IPS DF 6.9 (cell line): ENCODE measurements around the gene THRB.
"Not testable (repeated sequence)": the region's sequence is repeated elsewhere in the genome, so short reads cannot be mapped to it uniquely, and the experiment has no call there.

Experiments used
- DNase-seq: peaks from one replicate; pipeline ENCODE4 v3.0.0-alpha.2; 2013; ENCODE audit warnings: low read depth, low spot score
- H3K27ac ChIP-seq: one replicate; pipeline ENCODE4 v1.5.1; 2013; ENCODE audit warnings: low read length, control low read depth
- H3K27me3 ChIP-seq: 2 replicates; pipeline ENCODE4 v1.6.1; 2013; ENCODE audit warnings: mild to moderate bottlenecking, low read length; ENCODE audit not compliant: control insufficient read depth, insufficient read depth
- H3K36me3 ChIP-seq: 2 replicates; pipeline ENCODE4 v1.6.1; 2013; ENCODE audit warnings: low read length; ENCODE audit not compliant: control insufficient read depth, insufficient read depth
- H3K4me1 ChIP-seq: 2 replicates; pipeline ENCODE4 v1.6.1; 2013; ENCODE audit warnings: low read length; ENCODE audit not compliant: control insufficient read depth, insufficient read depth
- H3K4me3 ChIP-seq: 2 replicates; pipeline ENCODE4 v1.5.1; 2013; ENCODE audit warnings: mild to moderate bottlenecking, low read length
- H3K9me3 ChIP-seq: 2 replicates; pipeline ENCODE4 v1.6.1; 2013; ENCODE audit warnings: low read length, inconsistent platforms; ENCODE audit not compliant: control insufficient read depth, insufficient read depth
- WGBS: extraction: QIAGEN DNeasy Blood & Tissue Kit; methylation state at CpG from one replicate; pipeline ENCODE4 v1.1.7; 2013; ENCODE audit warnings: mixed read lengths, missing lambda C conversion rate; ENCODE audit not compliant: insufficient read length, insufficient coverage; 5-methylcytosine and 5-hydroxymethylcytosine counted together

THRB gene

GRCh38 chr3:24410860-24411259, 83.8 kb downstream of the THRB start:
- no peaks in the 10 kb centered on the region for H3K27me3 ChIP-seq
- no peak overlapping the region for H3K4me3 ChIP-seq
- no CpG with 5 or more reads among the region's 3 CpGs for WGBS
- no peaks in the 10 kb centered on the region for H3K4me1 ChIP-seq
- no peaks in the 10 kb centered on the region for H3K9me3 ChIP-seq
- no peak overlapping the region for H3K27ac ChIP-seq
- DNase-seq: no peak
- no peaks in the 10 kb centered on the region for H3K36me3 ChIP-seq

GRCh38 chr3:24407980-24408680, 86.5 kb downstream of the THRB start:
- no CpG with 5 or more reads among the region's 3 CpGs for WGBS
- Histone ChIP-seq H3K9me3 (no peaks in the 10 kb centered on the region), H3K4me3 (no peak overlapping the region), H3K4me1 (no peaks in the 10 kb centered on the region), H3K27me3 (no peaks in the 10 kb centered on the region), H3K27ac (no peak overlapping the region), H3K36me3 (no peaks in the 10 kb centered on the region)
- no peak for DNase-seq

- H3K27me3 ChIP-seq: no peaks in the 10 kb centered on the region
- no peak for DNase-seq
- WGBS: no CpG with 5 or more reads among the region's 4 CpGs
- H3K36me3 ChIP-seq: no peaks in the 10 kb centered on the region
- H3K4me3 ChIP-seq: no peak overlapping the region
- no peak overlapping the region for H3K27ac ChIP-seq
- H3K4me1 ChIP-seq: no peaks in the 10 kb centered on the region
- H3K9me3 ChIP-seq: no peaks in the 10 kb centered on the region
These were observed 87.8 kb downstream of the THRB start for GRCh38 chr3:24406900-24407299.

- H3K4me1 ChIP-seq: no peaks in the 10 kb centered on the region
- no peak for DNase-seq
- no peaks in the 10 kb centered on the region for H3K27me3 ChIP-seq
- no peaks in the 10 kb centered on the region for H3K36me3 ChIP-seq
- H3K27ac ChIP-seq: no peak overlapping the region
- no peak overlapping the region for H3K4me3 ChIP-seq
- H3K9me3 ChIP-seq: no peaks in the 10 kb centered on the region
- no CpG with 5 or more reads among the region's 4 CpGs for WGBS
These were observed 89.6 kb downstream of the THRB start for GRCh38 chr3:24405057-24405456.

GRCh38 chr3:24401811-24402185, 92.9 kb downstream of the THRB start:
- no peak overlapping the region for H3K4me3 ChIP-seq
- H3K27me3 ChIP-seq: no peaks in the 10 kb centered on the region
- H3K27ac ChIP-seq: no peak overlapping the region
- DNase-seq: no peak
- no peaks in the 10 kb centered on the region for H3K9me3 ChIP-seq
- WGBS: no CpG with 5 or more reads among the region's 2 CpGs
- no peaks in the 10 kb centered on the region for H3K4me1 ChIP-seq
- H3K36me3 ChIP-seq: no peaks in the 10 kb centered on the region

- Histone ChIP-seq H3K27ac (no peak overlapping the region), H3K27me3 (no peaks in the 10 kb centered on the region; the same call in 1 of the 2 replicates), H3K4me3 (no peak overlapping the region), H3K36me3 (no peaks in the 10 kb centered on the region), H3K4me1 (no peaks in the 10 kb centered on the region), H3K9me3 (no peaks in the 10 kb centered on the region)
- no peak for DNase-seq
- WGBS: 100% methylated on average over 1 of the region's 5 CpGs
These were observed 93.4 kb downstream of the THRB start for GRCh38 chr3:24401090-24401810.

- Histone ChIP-seq H3K9me3 (no peaks in the 10 kb centered on the region), H3K4me1 (no peaks in the 10 kb centered on the region), H3K27me3 (no peaks in the 10 kb centered on the region; the same call in 1 of the 2 replicates), H3K27ac (no peak overlapping the region), H3K4me3 (no peak overlapping the region), H3K36me3 (no peaks in the 10 kb centered on the region)
- no CpG with 5 or more reads among the region's 4 CpGs for WGBS
- DNase-seq: no peak
These were observed 94.2 kb downstream of the THRB start for GRCh38 chr3:24400450-24400849.

- no peak for DNase-seq
- Histone ChIP-seq H3K36me3 (no peaks in the 10 kb centered on the region), H3K4me1 (no peaks in the 10 kb centered on the region), H3K27ac (no peak overlapping the region), H3K4me3 (no peak overlapping the region), H3K27me3 (no peaks in the 10 kb centered on the region; the same call in 1 of the 2 replicates), H3K9me3 (no peaks in the 10 kb centered on the region)
- no CpG with 5 or more reads among the region's 2 CpGs for WGBS
These were observed 94.6 kb downstream of the THRB start for GRCh38 chr3:24400015-24400414.

GRCh38 chr3:24399614-24400013, 95.0 kb downstream of the THRB start:
- WGBS: no CpG with 5 or more reads among the region's 3 CpGs
- no peak overlapping the region for H3K27ac ChIP-seq

GRCh38 chr3:24398712-24399111, 95.9 kb downstream of the THRB start:
- H3K27ac ChIP-seq, H3K4me3 ChIP-seq, H3K4me1 ChIP-seq, H3K36me3 ChIP-seq, H3K9me3 ChIP-seq, DNase-seq, H3K27me3 ChIP-seq: not testable (repeated sequence)
- WGBS: no CpG with 5 or more reads among the region's 5 CpGs

More at GRCh38 chr3:24399614-24400013, 95.0 kb downstream of the THRB start:
- no peaks in the 10 kb centered on the region for H3K9me3 ChIP-seq
- DNase-seq: no peak
- no peaks in the 10 kb centered on the region; the same call in 1 of the 2 replicates for H3K27me3 ChIP-seq
- H3K4me1 ChIP-seq: no peaks in the 10 kb centered on the region
- H3K36me3 ChIP-seq: no peaks in the 10 kb centered on the region
- H3K4me3 ChIP-seq: no peak overlapping the region
